ENCODE measurements around the gene NUDT15.
"Not testable (repeated sequence)": the region's sequence is repeated elsewhere in the genome, so short reads cannot be mapped to it uniquely, and the experiment has no call there.

The NUDT15 gene

DNA sequence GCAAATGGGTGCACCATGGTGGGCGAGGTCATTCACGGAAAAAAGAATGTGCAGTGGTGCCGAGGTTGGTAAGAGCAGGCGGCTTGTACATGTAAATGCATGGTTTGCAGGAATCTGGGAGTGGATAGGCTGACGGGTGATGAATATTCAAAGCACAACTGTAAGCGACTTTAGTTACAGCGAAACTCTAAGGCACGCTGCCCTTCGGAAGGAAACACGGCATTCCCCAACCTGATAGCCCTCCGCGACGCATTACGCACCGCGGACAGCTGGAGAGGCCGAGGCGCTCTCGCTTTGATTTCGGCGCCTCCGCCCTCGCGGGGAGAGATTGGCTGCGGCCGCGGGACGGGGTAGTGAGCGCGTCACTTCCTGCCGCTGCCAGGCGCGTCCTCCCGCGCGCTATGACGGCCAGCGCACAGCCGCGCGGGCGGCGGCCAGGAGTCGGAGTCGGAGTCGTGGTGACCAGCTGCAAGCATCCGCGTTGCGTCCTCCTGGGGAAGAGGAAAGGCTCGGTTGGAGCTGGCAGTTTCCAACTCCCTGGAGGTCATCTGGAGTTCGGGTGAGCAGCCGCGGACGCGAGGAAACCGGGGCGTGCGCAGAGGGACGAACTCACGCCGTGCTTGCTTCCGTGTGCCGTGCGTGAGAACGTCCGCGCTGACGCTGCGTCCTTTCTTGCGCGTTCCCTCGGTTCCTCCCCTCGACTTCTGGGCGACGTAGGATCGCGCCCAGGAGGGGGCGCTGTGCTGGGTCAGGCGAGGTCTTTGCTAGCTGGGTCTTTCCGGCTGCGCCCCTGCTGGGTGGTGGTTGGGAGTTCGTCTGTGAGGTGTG is at the start of gene NUDT15:
NUDT15 (plus strand) TSS at position 381 of the 828 bp plus-strand sequence; CDS start at position 402, 21 bp downstream.
- peak; percentile 96 for DNase-seq (ENCODE audit: low spot score)

DNA sequence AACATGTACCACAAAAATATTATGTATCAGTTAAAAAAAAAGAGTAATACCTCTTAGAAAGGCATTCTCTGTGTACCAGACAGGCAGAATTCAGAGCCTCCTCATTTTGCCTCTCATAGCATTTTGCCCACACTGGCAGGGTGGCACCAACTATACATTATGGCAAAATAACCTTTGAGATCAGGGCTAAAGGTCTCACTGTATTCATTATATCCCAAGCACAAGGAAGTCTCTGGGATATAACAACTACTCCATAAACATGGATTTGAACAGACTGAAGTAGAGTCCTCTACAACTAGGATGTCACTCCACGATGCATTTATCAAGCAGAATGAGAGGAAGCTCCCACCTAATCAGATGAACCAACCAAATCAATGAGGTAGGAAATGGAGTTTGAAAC is 47.1 kb upstream of the NUDT15 start:
- no peak for DNase-seq (ENCODE audit: low spot score)

GRCh38 chr13:47990920-47991466 is 46.5 kb upstream of the NUDT15 start:
- DNase-seq (ENCODE audit: low spot score): no peak

GRCh38 chr13:47991859-47992258 is 45.7 kb upstream of the NUDT15 start:
- no peak for DNase-seq (ENCODE audit: low spot score)

DNA sequence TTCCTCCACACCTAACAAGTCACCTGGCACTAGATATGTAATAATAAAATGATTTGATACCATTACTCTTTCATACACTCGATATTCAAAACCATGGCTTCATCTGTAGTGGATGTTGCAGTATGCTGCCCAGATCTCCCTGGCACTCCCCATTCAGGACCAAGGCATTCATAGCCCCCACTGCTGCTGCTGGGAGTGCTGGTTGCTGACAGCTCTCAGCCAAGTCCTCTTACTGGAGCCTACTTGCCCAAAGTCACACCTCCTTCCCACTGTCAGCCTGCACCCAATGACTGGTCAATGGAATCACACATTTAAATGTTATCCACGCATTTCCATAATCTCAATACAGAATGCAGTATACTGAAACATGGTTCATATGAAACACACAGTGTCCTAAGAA is 40.1 kb upstream of the NUDT15 start:
- no peak for DNase-seq (ENCODE audit: low spot score)

DNA sequence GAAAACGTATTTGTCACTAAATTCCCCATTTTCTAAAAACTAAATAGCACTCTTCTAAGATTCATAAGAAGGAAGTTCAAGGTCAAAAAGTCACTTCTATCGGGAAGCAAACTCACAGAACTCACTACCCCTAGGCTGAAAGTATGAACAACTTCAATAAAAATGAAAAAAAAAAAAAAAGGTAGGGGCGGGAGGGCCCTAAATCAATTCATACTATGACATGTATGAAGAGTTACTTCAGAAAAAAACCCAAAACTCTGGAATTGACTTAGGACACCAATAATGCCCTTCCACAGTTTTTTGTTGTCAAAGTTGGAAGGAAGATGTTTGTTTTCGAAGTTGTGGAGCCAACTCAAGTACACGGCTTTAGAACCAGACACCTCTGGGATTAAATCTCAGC is 37.6 kb upstream of the NUDT15 start:
- DNase-seq (ENCODE audit: low spot score): no peak

DNA sequence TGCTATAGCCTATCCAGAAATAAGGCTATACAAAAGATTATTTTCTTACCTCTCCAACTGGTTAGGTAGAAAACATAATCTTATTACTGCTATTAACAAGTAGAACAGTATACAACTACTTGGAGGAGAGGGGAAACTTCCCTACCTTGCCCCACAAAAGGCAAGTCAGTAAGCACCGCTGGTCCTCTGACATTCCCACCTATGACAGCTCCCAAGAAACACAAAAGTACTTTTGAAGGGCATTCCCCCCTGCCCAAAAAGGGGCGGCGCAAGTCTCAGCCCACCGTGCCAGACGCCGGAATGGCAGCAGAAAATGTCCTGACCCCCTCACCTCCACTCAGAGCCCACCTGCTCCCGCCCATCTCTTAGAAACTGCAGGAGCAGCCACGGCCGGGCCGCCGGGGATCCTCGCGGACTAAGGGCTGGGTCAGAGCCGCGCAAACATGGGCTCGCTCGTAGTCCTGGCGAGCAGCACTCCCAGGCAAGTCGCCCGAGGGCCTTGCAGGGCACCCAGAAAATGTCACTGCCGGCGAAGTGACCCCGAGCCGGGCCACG is 36.9 kb upstream of the NUDT15 start:
- DNase-seq (ENCODE audit: low spot score): peak; percentile 24

DNA sequence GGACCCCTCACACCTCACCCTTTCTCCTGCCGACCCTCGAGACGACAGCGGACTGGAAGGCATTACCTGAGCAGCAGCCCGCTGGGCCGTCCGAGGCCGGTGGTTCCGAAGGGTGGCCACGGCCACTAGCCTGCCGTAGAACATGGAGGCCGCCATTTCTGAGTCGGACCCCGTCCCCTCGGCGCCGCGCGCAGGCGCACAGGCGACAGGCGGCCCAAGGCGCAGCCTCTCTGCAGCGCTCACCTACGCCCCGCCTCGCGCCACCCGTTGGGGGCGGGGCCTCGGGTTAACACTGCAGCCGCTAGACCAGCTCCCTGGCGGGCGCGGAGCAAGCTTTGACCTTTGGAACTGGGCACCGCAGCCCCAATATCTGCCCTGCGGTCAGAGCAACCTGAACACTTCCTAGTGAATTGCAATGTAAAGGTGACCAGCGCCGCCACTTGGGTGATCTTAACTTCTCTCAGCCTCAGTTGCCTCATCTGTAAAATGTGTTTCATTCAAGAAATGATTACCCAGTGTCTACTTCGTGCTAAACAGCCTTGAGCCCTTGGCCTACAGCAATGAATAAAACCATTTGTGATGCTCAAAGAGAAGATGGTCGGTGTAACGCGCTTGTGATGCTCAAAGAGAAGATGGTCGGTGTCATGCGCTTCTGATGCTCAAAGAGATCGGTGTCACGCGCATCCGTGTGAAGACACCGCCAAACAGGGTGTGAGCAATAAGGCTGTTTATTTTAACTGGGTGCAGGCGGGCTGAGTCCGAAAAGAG is 36.2 kb upstream of the NUDT15 start, which contains the start of gene SUCLA2:
SUCLA2 (minus strand) TSS at position 160 of the 768 bp plus-strand sequence; CDS start at position 156, 4 bp downstream.
- peak; percentile 92 for DNase-seq (ENCODE audit: low spot score)

- DNase-seq (ENCODE audit: low spot score): not testable (repeated sequence)
These were observed 35.5 kb upstream of the NUDT15 start for GRCh38 chr13:48001999-48002398.

GRCh38 chr13:48004201-48004600 is 33.3 kb upstream of the NUDT15 start:
- DNase-seq (ENCODE audit: low spot score): no peak

DNA sequence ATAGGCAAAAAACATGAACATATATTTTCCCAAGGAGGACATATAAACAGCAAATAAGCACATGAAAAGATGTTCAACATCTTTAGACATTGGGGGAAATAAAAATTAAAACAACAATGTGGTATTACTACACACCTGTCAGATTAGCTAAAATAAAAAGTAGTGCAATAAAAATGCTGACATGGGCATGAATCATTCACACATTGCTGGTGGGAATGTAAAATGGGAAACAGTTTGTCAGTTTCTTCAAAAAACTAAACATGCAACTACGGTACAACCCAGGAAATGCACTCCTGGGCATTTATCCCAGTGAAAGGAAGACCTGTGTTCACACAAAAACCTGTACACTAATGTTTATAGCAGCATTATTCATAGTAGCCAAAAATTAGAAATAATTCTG is 31.1 kb upstream of the NUDT15 start:
- DNase-seq (ENCODE audit: low spot score): peak; percentile 5

DNA sequence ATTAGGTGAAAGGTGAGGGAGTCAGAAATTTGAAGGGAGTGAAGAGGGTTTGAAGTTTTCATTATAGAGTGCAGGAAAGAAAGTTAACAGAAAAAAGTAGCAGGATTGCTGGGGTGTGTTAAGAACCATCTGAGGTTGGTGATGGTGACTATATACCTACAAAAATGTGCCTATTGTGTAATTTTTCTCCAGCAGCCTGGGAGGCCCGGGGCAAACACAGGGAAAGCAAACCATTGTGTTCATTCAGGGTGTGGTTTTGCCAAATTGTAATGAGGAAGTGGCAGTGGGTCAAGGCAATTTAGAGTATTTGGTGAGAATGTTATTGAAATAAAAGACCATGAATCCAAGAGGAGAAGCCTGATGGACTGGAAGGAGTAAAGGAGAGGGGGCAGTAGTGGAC is 28.2 kb upstream of the NUDT15 start:
- peak; percentile 75 for DNase-seq (ENCODE audit: low spot score)

DNA sequence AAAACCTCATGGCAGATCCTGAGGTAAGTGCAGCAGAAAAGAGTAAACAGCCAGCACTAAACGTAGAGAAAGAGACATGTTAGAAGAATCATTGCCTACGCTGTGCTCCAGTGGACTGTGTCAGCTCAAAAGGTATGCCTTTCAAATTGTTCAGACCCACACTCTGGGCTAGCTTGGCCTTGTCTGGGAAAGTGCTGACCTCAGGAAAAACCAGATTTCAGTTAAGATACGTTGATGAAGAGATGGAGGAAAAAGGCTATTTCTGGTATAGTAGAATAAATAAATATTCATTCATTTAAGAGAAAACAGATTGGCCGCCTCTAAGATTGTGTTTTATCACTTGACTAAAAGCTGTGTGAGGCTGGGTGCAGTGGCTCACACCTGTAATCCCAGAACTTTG is 26.8 kb upstream of the NUDT15 start:
- no peak for DNase-seq (ENCODE audit: low spot score)

DNA sequence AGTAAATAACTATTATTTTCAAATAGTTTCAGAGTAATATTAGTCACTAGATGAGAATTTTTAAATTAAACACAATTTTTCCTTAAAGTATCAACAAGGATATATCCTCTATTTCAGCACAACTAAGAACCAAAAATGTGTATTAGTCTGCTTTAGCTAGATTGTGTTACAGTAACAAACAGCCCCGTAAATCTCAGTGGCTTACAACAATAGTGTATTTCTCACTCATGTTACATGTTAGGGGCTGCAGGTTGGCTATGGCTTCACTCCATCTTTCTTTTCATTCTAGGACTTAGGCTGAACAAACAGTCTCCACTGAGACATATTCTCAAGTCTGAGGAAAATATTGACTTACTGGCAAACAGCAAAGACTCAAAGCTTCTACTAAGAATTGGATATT is 24.9 kb upstream of the NUDT15 start:
- no peak for DNase-seq (ENCODE audit: low spot score)

DNA sequence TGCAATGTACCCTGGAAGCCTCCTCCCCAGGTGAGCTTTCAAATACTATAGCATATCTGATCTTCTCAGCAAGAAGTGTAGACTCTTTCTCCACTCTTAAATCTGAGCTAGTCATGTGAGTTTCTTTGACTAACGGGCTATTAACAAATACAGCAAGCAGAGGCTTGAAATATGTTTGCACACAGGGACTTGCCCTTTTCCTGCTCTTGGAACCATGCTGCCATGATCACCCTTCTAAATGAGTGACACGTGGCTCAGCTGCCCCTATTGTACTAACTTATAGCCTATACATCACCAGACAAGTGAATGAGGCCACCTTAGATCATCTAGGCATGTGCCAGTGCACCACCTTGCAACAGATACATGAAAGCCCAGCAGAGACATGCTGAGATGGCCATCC is 23.2 kb upstream of the NUDT15 start:
- DNase-seq (ENCODE audit: low spot score): no peak

DNA sequence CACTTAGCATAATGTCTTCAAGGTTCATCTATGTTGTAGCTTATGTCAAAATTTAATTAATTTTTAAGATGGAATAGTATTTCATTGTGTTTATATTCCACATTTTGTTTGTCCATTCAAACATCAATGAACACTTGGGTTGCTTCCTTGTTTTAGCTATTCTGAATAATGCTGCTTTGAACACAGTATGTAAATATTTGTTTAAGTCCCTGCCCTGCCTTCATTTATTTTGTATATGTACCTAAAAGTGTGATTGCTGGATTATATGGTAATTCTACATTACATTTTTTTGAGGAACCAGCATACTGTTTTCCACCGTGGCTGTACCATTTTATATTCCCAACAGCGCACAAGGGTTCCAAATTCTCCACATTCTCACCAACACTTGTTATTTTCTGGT is 18.9 kb upstream of the NUDT15 start:
- no peak for DNase-seq (ENCODE audit: low spot score)

DNA sequence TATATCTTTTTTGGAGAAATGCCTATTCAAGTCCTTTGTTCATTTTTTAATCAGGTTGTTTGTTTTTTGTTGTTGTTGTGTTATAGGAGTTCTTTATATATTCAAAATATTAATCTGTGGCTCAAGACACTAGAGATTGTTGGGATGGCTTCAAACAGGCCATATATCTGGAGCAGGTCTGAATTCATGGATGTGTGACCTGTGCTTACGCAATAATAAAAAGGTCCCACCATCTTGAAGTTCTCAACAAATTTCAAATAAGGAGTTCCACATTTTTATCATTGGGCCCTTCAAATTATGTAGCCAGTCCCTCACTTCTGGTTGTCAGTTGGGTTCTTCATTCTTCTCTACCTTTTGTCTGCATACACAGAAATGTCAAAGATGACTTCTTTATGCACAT is 17.7 kb upstream of the NUDT15 start:
- DNase-seq (ENCODE audit: low spot score): no peak

DNA sequence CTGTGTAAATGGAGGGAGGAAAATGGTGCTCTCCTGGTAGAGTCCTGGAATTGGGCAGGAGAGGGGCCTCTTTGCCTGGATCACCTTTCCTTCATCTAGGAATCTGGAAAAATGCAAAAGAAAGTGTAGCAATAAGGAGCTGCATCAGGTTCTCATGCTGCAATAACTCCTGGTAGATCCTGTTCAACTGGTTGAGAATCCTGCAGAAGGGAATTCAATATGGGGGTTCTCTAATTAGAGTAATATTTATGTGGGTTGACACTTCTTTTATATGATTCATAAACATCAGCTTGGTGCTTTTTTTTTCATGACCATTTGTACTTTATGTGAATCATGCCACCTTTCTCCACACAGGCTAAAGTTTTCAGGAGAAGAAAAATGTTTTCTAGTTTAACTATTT is 9.5 kb upstream of the NUDT15 start:
- DNase-seq (ENCODE audit: low spot score): no peak

GRCh38 chr13:48029859-48030258 is 7.7 kb upstream of the NUDT15 start:
- no peak for DNase-seq (ENCODE audit: low spot score)

- peak; percentile 42 for DNase-seq (ENCODE audit: low spot score)
These were observed 1.2 kb downstream of the NUDT15 start for GRCh38 chr13:48038761-48039160.

GRCh38 chr13:48040049-48040448 is 2.5 kb downstream of the NUDT15 start:
- DNase-seq (ENCODE audit: low spot score): no peak

DNA sequence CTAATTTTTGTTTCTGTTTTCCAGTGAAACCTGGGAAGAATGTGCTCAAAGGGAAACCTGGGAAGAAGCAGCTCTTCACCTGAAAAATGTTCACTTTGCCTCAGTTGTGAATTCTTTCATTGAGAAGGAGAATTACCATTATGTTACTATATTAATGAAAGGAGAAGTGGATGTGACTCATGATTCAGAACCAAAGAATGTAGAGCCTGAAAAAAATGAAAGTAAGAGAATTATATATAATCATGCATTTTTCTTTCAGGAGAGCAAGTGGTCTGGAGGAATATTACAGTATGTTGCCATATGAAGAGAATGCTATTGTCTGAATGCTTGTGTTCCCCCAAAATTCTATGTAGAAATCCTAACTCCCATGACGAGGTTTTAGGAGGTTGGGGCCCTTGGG is 3.4 kb downstream of the NUDT15 start:
- DNase-seq (ENCODE audit: low spot score): no peak

DNA sequence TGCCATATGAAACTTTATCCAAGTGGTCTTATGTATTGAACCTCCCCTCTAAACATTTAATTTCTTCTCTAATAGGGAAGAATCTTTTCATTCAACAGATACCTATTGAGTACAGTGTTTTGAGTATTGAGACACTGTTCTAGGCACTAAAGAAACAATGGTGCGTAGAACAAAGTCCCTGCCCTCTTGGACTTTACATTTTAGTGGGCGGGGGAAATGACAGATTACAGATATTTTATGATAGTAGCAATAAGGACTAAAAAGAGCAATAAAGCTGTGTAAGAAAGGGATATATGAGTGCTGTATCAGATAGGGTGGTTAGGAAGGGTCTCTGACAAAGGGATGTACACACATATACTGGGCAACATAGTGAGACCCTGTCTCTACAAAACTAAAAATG is 5.4 kb downstream of the NUDT15 start:
- no peak for DNase-seq (ENCODE audit: low spot score)
